GM12878 (cell line): ENCODE results near the gene TCP11. TPM values are rescaled to one million over a fixed set of nuclear protein-coding genes. Genes with fewer than 3 reads are reported as not detected.

Experiments used
- BRCA1 ChIP-seq: IDR thresholded peaks from 2 replicates; pipeline ENCODE4 v1.6.1; 2011; ENCODE audit warnings: low read depth, low read length, improper control_type of control experiment
- CHD2 ChIP-seq: IDR thresholded peaks from 2 replicates; pipeline ENCODE4 v1.6.1; 2011; ENCODE audit warnings: low read depth, low read length, improper control_type of control experiment, borderline replicate concordance
- LARP7 ChIP-seq: fragments of 450-650 bp; IDR thresholded peaks from 2 replicates; pipeline ENCODE4 v1.6.1; 2017; ENCODE audit warnings: mild to moderate bottlenecking
- NFYA ChIP-seq: IDR thresholded peaks from 2 replicates; pipeline ENCODE4 v1.6.1; 2011; ENCODE audit warnings: low read depth, mild to moderate bottlenecking, low read length, improper control_type of control experiment, borderline replicate concordance
- NR2C2 ChIP-seq: IDR thresholded peaks from 2 replicates; pipeline ENCODE4 v1.6.1; 2011; ENCODE audit warnings: borderline replicate concordance, low read depth; ENCODE audit not compliant: control insufficient read depth, insufficient read length
- PAX5 ChIP-seq: IDR thresholded peaks from 2 replicates; pipeline ENCODE4 v1.6.1; 2011; ENCODE audit warnings: low read depth, low read length, borderline replicate concordance
- POLR2AphosphoS5 ChIP-seq: IDR thresholded peaks from 2 replicates; pipeline ENCODE4 v1.6.1; 2011; ENCODE audit warnings: mild to moderate bottlenecking, low read length, inconsistent platforms
- POU2F2 ChIP-seq: IDR thresholded peaks from 3 replicates; pipeline ENCODE4 v1.6.1; 2011; ENCODE audit warnings: low read depth, mild to moderate bottlenecking, low read length, borderline replicate concordance
- polyA plus RNA-seq, 11 experiments: library from polyadenylated mRNA; depleted of rRNA in 4 of 11; unstranded in 6 of 11; stranded (reverse) in 5 of 11; fragments of >200 nt; fragmentation: Nextera tagmentation in 4 of 11; fragmentation: Illumina TruSeq in 1 of 11; extraction: Ambion mirVana in 4 of 11; extraction: Trizol in 1 of 11; gene quantifications; 1 replicate in 1 of 11; 2 replicates in 10 of 11; pipeline versions ENCODE4 v1.2.1 to v1.2.3, GENCODE V29; 2011 to 2016; ENCODE audit warnings: inconsistent platforms in 2 of 11, missing spikeins in 2 of 11, low read depth in 1 of 11
- total RNA-seq, 4 experiments: library from RNA; depleted of rRNA in 3 of 4; stranded (reverse); fragments of >200 nt in 3 of 4; fragmentation: Illumina TruSeq in 1 of 4; extraction: Trizol in 1 of 4; gene quantifications; 2 replicates each; pipeline versions ENCODE4 v1.2.1 to v1.2.3, GENCODE V29; 2013 to 2021
- TF ChIP-seq, protein P1 (sequence below): fragments of 450-650 bp; IDR thresholded peaks from 2 replicates; pipeline ENCODE4 v1.6.1; 2017; ENCODE audit warnings: mild to moderate bottlenecking
- TF ChIP-seq, protein P2 (sequence below): IDR thresholded peaks from 2 replicates; pipeline ENCODE4 v1.6.1; 2012; ENCODE audit warnings: improper control_type of control experiment, low read depth, low read length; ENCODE audit not compliant: insufficient replicate concordance
- TF ChIP-seq, protein P3 (sequence below): fragments of 450-650 bp; IDR thresholded peaks from 2 replicates; pipeline ENCODE4 v1.6.1; 2017; ENCODE audit warnings: mild to moderate bottlenecking, moderate library complexity
- TF ChIP-seq, protein P4 (sequence below): fragments of 450-650 bp; IDR thresholded peaks from 2 replicates; pipeline ENCODE4 v1.6.1; 2016; ENCODE audit warnings: mild to moderate bottlenecking

The TCP11 gene
- total and polyA plus RNA-seq, 10 of the 15 experiments (the other 5 are each of a cell fraction or from before 2014, with no cell fraction given) = not detected

DNA sequence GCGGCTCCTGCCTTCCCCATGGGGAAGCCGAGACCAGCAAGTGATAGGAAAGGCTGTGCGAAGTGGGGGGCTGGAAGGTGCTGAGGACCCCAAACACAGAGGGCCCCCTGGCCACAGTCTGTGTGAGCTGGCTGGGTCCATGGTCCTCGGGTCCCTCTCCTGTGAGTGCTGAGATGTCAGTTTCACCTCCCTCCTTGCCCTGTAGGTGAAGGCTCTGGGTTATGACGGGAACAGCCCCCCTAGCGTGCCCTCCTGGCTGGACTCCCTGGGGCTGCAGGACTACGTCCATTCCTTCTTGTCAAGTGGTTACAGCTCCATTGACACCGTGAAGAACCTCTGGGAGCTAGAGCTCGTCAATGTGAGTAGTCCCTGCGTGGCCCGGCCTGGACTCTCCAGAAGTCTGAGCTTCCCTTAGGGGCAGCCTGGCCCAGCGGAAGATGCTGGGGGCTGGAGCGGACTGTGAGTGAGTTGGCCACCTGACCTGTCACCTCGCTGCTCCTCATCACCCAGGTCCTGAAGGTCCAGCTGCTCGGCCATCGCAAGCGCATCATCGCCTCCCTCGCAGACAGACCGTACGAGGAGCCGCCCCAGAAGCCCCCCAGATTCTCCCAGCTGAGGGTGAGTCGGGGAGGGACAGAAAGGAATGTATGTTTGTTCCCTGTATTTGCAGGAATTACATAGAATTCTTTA, 61.7 kb downstream of the TCP11 start (continued):
- TF ChIP-seq, protein P1, sequence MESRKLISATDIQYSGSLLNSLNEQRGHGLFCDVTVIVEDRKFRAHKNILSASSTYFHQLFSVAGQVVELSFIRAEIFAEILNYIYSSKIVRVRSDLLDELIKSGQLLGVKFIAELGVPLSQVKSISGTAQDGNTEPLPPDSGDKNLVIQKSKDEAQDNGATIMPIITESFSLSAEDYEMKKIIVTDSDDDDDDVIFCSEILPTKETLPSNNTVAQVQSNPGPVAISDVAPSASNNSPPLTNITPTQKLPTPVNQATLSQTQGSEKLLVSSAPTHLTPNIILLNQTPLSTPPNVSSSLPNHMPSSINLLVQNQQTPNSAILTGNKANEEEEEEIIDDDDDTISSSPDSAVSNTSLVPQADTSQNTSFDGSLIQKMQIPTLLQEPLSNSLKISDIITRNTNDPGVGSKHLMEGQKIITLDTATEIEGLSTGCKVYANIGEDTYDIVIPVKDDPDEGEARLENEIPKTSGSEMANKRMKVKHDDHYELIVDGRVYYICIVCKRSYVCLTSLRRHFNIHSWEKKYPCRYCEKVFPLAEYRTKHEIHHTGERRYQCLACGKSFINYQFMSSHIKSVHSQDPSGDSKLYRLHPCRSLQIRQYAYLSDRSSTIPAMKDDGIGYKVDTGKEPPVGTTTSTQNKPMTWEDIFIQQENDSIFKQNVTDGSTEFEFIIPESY = no peak
- TF ChIP-seq LARP7 = no peak
- TF ChIP-seq PAX5 = no peak
- no peak for TF ChIP-seq BRCA1
- TF ChIP-seq, protein P2, sequence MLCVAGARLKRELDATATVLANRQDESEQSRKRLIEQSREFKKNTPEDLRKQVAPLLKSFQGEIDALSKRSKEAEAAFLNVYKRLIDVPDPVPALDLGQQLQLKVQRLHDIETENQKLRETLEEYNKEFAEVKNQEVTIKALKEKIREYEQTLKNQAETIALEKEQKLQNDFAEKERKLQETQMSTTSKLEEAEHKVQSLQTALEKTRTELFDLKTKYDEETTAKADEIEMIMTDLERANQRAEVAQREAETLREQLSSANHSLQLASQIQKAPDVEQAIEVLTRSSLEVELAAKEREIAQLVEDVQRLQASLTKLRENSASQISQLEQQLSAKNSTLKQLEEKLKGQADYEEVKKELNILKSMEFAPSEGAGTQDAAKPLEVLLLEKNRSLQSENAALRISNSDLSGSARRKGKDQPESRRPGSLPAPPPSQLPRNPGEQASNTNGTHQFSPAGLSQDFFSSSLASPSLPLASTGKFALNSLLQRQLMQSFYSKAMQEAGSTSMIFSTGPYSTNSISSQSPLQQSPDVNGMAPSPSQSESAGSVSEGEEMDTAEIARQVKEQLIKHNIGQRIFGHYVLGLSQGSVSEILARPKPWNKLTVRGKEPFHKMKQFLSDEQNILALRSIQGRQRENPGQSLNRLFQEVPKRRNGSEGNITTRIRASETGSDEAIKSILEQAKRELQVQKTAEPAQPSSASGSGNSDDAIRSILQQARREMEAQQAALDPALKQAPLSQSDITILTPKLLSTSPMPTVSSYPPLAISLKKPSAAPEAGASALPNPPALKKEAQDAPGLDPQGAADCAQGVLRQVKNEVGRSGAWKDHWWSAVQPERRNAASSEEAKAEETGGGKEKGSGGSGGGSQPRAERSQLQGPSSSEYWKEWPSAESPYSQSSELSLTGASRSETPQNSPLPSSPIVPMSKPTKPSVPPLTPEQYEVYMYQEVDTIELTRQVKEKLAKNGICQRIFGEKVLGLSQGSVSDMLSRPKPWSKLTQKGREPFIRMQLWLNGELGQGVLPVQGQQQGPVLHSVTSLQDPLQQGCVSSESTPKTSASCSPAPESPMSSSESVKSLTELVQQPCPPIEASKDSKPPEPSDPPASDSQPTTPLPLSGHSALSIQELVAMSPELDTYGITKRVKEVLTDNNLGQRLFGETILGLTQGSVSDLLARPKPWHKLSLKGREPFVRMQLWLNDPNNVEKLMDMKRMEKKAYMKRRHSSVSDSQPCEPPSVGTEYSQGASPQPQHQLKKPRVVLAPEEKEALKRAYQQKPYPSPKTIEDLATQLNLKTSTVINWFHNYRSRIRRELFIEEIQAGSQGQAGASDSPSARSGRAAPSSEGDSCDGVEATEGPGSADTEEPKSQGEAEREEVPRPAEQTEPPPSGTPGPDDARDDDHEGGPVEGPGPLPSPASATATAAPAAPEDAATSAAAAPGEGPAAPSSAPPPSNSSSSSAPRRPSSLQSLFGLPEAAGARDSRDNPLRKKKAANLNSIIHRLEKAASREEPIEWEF = no peak
- no peak for TF ChIP-seq CHD2
- TF ChIP-seq, protein P3, sequence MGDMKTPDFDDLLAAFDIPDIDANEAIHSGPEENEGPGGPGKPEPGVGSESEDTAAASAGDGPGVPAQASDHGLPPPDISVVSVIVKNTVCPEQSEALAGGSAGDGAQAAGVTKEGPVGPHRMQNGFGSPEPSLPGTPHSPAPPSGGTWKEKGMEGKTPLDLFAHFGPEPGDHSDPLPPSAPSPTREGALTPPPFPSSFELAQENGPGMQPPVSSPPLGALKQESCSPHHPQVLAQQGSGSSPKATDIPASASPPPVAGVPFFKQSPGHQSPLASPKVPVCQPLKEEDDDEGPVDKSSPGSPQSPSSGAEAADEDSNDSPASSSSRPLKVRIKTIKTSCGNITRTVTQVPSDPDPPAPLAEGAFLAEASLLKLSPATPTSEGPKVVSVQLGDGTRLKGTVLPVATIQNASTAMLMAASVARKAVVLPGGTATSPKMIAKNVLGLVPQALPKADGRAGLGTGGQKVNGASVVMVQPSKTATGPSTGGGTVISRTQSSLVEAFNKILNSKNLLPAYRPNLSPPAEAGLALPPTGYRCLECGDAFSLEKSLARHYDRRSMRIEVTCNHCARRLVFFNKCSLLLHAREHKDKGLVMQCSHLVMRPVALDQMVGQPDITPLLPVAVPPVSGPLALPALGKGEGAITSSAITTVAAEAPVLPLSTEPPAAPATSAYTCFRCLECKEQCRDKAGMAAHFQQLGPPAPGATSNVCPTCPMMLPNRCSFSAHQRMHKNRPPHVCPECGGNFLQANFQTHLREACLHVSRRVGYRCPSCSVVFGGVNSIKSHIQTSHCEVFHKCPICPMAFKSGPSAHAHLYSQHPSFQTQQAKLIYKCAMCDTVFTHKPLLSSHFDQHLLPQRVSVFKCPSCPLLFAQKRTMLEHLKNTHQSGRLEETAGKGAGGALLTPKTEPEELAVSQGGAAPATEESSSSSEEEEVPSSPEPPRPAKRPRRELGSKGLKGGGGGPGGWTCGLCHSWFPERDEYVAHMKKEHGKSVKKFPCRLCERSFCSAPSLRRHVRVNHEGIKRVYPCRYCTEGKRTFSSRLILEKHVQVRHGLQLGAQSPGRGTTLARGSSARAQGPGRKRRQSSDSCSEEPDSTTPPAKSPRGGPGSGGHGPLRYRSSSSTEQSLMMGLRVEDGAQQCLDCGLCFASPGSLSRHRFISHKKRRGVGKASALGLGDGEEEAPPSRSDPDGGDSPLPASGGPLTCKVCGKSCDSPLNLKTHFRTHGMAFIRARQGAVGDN = no peak
- TF ChIP-seq NR2C2 = no peak
- no peak for TF ChIP-seq POLR2AphosphoS5
- TF ChIP-seq, protein P4, sequence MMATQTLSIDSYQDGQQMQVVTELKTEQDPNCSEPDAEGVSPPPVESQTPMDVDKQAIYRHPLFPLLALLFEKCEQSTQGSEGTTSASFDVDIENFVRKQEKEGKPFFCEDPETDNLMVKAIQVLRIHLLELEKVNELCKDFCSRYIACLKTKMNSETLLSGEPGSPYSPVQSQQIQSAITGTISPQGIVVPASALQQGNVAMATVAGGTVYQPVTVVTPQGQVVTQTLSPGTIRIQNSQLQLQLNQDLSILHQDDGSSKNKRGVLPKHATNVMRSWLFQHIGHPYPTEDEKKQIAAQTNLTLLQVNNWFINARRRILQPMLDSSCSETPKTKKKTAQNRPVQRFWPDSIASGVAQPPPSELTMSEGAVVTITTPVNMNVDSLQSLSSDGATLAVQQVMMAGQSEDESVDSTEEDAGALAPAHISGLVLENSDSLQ = no peak
- no peak for TF ChIP-seq NFYA
- TF ChIP-seq POU2F2 = no peak
- TF ChIP-seq, all 136 proteins: peak for 0
